GM12891 (cell line): ENCODE data around the gene RUNX2.
A peak's percentile ranks its signal among the peaks of the same experiment; 100 is the strongest.

ENCODE experiments used
- DNase-seq: peaks from one replicate; pipeline ENCODE4 v3.0.0; 2011; ENCODE audit warnings: low spot score; ENCODE audit not compliant: insufficient read length
- FAIRE-seq: peaks from 2 replicates; lab custom pipeline; 2011; peaks lifted over from hg19 to GRCh38; lab: Jason Lieb, UNC
- PAX5 ChIP-seq: IDR thresholded peaks from 2 replicates; pipeline ENCODE4 v1.6.1; 2011; ENCODE audit warnings: low read length, moderate library complexity, mild to moderate bottlenecking; ENCODE audit not compliant: insufficient read depth, severe bottlenecking
- POLR2A ChIP-seq: IDR thresholded peaks from 2 replicates; pipeline ENCODE4 v1.6.1; 2011; ENCODE audit warnings: low read depth, low read length, control low read depth
- POLR2AphosphoS5 ChIP-seq: IDR thresholded peaks from 2 replicates; pipeline ENCODE4 v1.6.1; 2011; ENCODE audit warnings: low read depth, low read length, control low read depth
- POU2F2 ChIP-seq: IDR thresholded peaks from 2 replicates; pipeline ENCODE4 v1.6.1; 2011; ENCODE audit warnings: low read depth, mild to moderate bottlenecking, control low read depth, low read length, moderate library complexity
- SPI1 ChIP-seq: IDR thresholded peaks from 2 replicates; pipeline ENCODE4 v1.6.1; 2011; ENCODE audit warnings: low read depth, low read length, control low read depth
- TAF1 ChIP-seq: IDR thresholded peaks from 2 replicates; pipeline ENCODE4 v1.6.1; 2011; ENCODE audit warnings: low read depth, low read length, control low read depth

Gene RUNX2

GRCh38 chr6:45487645-45488044 lies 159.5 kb downstream of the RUNX2 start:
- FAIRE-seq (no peak), DNase-seq (no peak)
- no peak for TF ChIP-seq POU2F2
- no peak for TF ChIP-seq TAF1
- TF ChIP-seq POLR2AphosphoS5, result no peak
- no peak for TF ChIP-seq SPI1
- no peak for TF ChIP-seq PAX5

DNA sequence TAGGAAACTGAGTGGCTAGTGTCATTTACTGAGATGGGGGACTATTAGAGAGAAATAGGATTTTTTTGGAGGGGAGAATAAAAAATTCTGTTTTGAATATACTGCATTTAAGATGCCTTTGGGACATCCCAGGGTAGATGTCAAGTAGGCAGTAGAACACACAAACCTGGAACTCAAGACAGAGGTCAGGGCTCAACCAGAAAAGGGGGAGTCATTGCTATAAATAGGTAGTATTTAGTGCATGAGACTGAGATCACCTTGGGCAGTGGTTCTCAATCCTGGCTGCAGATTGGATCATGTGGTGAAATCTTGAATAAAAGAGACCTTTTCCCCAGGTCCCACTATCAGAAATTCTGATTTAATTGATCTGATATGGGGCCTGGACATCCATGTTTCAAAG lies 160.1 kb downstream of the RUNX2 start:
- no peak for DNase-seq
- FAIRE-seq, result no peak
- TF ChIP-seq PAX5, result no peak
- no peak for TF ChIP-seq POLR2AphosphoS5
- no peak for TF ChIP-seq POLR2A
- no peak for TF ChIP-seq POU2F2
- no peak for TF ChIP-seq SPI1
- TF ChIP-seq TAF1, result no peak

GRCh38 chr6:45488889-45489288 lies 160.8 kb downstream of the RUNX2 start:
- no peak for FAIRE-seq
- DNase-seq, result no peak
- TF ChIP-seq TAF1, result no peak
- no peak for TF ChIP-seq SPI1
- TF ChIP-seq POU2F2, result no peak
- TF ChIP-seq POLR2A, result no peak
- no peak for TF ChIP-seq PAX5
- no peak for TF ChIP-seq POLR2AphosphoS5

DNA sequence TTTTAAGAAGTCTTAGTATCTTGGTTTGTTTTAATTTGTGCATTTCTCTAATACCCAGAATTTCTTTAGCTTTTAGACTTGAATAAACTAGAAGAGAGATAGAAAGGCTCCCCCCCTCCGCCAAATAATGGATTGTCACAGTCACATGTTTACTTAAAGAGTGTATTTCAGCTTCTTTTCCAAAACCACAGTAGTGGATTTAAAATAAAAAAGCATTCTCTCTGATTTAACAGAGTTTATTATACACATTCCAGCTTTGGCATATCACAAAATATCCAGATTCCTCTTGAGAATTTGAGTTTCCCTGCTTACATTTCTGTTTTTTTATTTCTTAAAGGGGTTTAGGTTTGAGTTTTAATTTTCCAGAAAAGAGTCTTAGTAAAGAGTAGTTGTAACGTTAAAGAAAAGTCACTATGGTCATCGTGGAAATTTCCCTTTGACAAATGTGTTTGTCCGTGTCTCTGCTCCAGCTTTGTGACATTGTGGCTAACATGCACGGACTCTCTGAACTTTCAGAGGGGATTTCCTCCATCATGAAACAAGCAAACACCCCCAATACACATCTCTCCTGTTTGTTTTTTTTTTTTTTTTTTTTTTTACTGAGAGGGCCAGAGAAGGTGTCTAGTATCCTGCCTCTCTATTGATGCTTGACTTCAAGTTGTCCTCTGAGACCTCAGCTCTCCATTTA lies 163.1 kb downstream of the RUNX2 start:
- FAIRE-seq (no peak), DNase-seq (no peak)
- no peak for TF ChIP-seq TAF1
- no peak for TF ChIP-seq PAX5
- TF ChIP-seq POU2F2, result no peak
- TF ChIP-seq POLR2A, result no peak
- TF ChIP-seq POLR2AphosphoS5, result no peak
- no peak for TF ChIP-seq SPI1

GRCh38 chr6:45491874-45492273 lies 163.7 kb downstream of the RUNX2 start:
- DNase-seq (no peak), FAIRE-seq (no peak)
- TF ChIP-seq POLR2AphosphoS5 (no peak), POLR2A (no peak), TAF1 (no peak), PAX5 (no peak), POU2F2 (no peak), SPI1 (no peak)

GRCh38 chr6:45493761-45494160 lies 165.6 kb downstream of the RUNX2 start:
- FAIRE-seq (no peak), DNase-seq (no peak)
- TF ChIP-seq POLR2AphosphoS5 (no peak), TAF1 (no peak), POU2F2 (no peak), SPI1 (no peak), POLR2A (no peak), PAX5 (no peak)

DNA sequence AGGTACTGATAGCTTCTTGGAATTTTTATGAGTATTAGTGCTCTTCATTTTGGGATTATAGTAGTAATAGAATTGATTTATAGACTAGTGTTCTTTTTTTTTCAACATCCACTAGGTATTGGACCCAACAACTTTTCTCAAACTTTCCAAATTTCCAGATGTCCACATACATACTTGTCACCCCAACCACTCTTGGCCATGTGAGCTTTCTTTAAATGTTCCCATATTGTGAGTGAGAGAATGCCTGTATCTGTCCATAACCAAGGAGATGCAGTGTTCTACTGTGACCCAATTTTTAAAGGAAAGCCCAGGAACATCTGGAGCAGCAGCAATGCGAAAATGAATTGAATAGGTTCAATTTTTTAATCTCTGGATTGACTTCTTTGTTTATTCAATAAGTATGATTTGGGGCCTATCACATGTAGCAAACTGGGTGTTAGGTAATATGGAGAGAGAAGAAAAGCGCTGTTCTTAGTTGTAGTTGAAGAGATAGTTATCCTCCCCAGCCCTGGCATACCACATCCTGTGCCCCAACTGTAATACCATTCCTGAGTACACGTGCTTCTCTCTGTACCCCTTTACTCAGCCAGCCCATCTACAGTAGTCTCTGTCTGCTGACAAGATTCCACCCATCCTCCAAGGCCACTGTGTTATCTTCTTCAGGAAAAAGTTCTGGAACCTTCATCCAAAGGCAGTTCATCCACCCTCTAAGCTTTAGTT lies 166.4 kb downstream of the RUNX2 start:
- FAIRE-seq (no peak), DNase-seq (no peak)
- no peak for TF ChIP-seq POU2F2
- TF ChIP-seq PAX5, result no peak
- TF ChIP-seq SPI1, result no peak
- TF ChIP-seq POLR2AphosphoS5, result no peak
- no peak for TF ChIP-seq TAF1
- no peak for TF ChIP-seq POLR2A

DNA sequence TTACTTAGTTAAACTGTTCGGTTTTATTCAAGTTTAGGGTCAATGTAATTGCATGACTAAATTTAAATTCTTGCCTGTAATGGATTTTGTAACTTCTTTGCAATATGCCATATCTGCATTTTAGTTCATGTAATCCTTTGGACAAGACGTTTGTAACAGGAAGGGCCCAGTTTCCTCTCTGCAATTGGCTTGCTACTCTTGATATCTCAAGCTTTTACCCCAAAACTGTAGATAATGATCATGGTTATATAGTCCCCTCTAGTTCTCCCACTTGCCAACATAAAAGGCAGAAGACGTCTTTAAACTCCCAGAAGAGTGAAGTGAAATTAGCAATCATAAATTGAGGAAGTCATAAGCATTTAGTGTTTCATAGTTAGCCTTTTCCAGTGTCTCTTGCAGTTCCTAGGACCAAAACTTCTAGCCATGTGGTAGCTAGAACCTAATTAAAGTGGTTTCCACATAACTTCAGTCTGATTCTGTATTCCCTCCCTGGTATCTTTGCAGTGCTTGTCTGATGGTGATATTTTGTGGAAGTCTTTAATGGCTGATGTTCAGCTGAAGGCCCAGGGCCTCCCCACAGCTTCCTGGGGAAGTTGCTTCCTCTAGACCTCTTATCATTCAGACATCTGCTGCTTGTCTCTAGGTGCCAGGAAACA lies 167.4 kb downstream of the RUNX2 start:
- no peak for FAIRE-seq
- no peak for DNase-seq

DNA sequence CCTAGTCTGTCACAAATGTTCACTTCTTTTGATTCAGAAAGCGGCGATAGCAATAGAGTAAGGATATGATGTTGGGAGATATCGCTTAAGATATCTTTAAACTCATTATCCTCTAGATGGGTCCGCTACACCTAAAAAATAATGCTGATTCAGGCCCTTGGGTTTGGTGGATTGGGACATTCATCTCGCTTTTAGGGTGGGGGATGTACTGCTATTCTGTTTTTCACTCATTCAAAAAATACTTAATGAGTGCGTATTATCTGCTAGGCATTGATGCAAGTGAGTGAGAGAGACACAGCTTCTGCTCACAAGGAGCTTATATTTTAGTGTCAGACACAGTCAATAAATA lies 167.9 kb downstream of the RUNX2 start:
- TF ChIP-seq POU2F2 (no peak), TAF1 (no peak), POLR2AphosphoS5 (no peak), PAX5 (no peak), SPI1 (no peak), POLR2A (no peak)
- FAIRE-seq (no peak), DNase-seq (no peak)

More for the DNA sequence above, 167.4 kb downstream of the RUNX2 start:
- peak; percentile 48; the same call in 1 of the 2 replicates for TF ChIP-seq SPI1
- no peak for TF ChIP-seq PAX5

DNA sequence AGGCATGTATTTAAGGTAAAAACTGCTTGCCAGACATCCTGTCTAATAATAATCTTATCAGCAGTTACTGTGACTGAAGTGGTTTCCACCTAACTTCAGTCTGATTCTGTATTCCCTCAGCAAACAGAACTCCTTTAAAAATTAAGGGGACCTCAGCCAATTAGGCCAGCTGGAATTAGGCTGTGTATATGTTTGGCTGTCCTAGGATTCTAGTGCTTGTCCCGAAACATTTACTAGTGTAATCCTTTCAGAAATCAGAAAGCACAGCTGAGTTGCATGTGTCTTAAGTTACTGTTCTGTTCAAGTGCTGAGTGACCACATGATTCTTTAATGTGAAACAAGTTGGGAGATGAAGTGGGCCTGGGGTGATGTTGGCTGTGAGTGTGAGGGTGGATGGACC lies 170.5 kb downstream of the RUNX2 start:
- no peak for FAIRE-seq
- TF ChIP-seq POLR2A, result no peak
- no peak for TF ChIP-seq POLR2AphosphoS5
- TF ChIP-seq SPI1, result no peak
- no peak for TF ChIP-seq POU2F2
- no peak for TF ChIP-seq PAX5
- no peak for TF ChIP-seq TAF1
- no peak for DNase-seq
